ENCODE results near the gene ADGRD2. TPM values are rescaled to one million over a fixed set of nuclear protein-coding genes. Genes with fewer than 3 reads are reported as not detected.

Gene ADGRD2
- polyA plus RNA-seq, 1 donor (not counting 4 experiments of a cell fraction or from before 2014, with no cell fraction given): not detected

DNA sequence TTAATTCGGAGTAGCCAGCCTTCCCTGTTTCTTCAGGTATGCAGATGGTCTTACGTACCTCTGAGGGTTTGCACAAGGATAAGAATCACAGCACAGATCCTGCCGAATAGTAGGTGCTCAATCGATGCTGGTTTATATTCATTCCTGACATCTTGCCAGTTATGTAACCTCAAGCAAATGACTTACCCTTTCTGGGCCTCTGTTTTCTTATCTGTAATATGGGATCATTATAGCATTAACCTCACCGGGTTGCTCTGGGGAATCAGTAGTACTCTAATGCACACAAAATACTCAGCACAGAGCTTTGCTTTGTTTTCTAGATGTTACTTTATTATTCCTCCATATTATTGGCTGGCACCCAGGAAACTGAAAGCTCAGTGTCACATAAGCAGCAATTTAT, 64.6 kb downstream of the ADGRD2 start:
- H4K20me1 ChIP-seq (ENCODE audit: control insufficient read depth, extremely low read depth, insufficient read depth, low read length): no peaks in the 10 kb centered on the region
- no peak overlapping the region for H3K4me3 ChIP-seq (ENCODE audit: control insufficient read depth in 2 of 3, extremely low read depth in 1 of 3, insufficient read depth in 2 of 3, low read depth in 1 of 3, low read length in 3 of 3)
- DNase-seq (ENCODE audit: low read depth, low spot score) (no peak), FAIRE-seq (no peak)
- H3K27ac ChIP-seq (ENCODE audit: control insufficient read depth, insufficient read depth, low read length): no peak overlapping the region
- no peak overlapping the region for H3K4me2 ChIP-seq (ENCODE audit: control insufficient read depth, extremely low read depth, insufficient read depth, low read depth, low read length)
- H3K9me1 ChIP-seq (ENCODE audit: control insufficient read depth, extremely low read depth, insufficient read depth, low read length): no peaks in the 10 kb centered on the region
- dilution Hi-C loops (cut with MboI; ENCODE audit: extremely low pct_ligation_motif_present, low sequenced_read_pairs): no loop called here
- no peaks in the 10 kb centered on the region for H3K4me1 ChIP-seq (ENCODE audit: control insufficient read depth, extremely low read depth, insufficient read depth, low read length)
- H3K27me3 ChIP-seq (ENCODE audit: control insufficient read depth, extremely low read depth, insufficient read depth, low read length): no peaks in the 10 kb centered on the region
- H3K79me2 ChIP-seq (ENCODE audit: control insufficient read depth, insufficient read depth, low read length): no peaks in the 10 kb centered on the region
- no peak overlapping the region for H3K9ac ChIP-seq (ENCODE audit: control insufficient read depth, extremely low read depth, insufficient read depth, low read length)
- TF ChIP-seq EZH2 (IDR thresholded peaks at IDR 0.05; ENCODE audit: low read length): no peak
- TF ChIP-seq, protein P1, sequence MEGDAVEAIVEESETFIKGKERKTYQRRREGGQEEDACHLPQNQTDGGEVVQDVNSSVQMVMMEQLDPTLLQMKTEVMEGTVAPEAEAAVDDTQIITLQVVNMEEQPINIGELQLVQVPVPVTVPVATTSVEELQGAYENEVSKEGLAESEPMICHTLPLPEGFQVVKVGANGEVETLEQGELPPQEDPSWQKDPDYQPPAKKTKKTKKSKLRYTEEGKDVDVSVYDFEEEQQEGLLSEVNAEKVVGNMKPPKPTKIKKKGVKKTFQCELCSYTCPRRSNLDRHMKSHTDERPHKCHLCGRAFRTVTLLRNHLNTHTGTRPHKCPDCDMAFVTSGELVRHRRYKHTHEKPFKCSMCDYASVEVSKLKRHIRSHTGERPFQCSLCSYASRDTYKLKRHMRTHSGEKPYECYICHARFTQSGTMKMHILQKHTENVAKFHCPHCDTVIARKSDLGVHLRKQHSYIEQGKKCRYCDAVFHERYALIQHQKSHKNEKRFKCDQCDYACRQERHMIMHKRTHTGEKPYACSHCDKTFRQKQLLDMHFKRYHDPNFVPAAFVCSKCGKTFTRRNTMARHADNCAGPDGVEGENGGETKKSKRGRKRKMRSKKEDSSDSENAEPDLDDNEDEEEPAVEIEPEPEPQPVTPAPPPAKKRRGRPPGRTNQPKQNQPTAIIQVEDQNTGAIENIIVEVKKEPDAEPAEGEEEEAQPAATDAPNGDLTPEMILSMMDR (optimal IDR thresholded peaks at IDR 0.05 in 1 of 3, IDR thresholded peaks at IDR 0.05 in 1 of 3, conservative IDR thresholded peaks at IDR 0.05 in 1 of 3; ENCODE audit: extremely low read depth in 1 of 3, insufficient read depth in 2 of 3, low read length in 3 of 3): no peak
- H3K9me3 ChIP-seq (ENCODE audit: control insufficient read depth, low read depth, low read length): no peaks in the 10 kb centered on the region
- no peaks in the 10 kb centered on the region for H3K36me3 ChIP-seq (ENCODE audit: control insufficient read depth in 2 of 2, extremely low read depth in 1 of 2, insufficient read depth in 2 of 2, low read length in 2 of 2)
- H2AFZ ChIP-seq (ENCODE audit: control insufficient read depth, low read length): no peak overlapping the region

- Histone ChIP-seq H4K20me1 (ENCODE audit: control insufficient read depth, extremely low read depth, insufficient read depth, low read length) (no peaks in the 10 kb centered on the region), H3K4me2 (ENCODE audit: control insufficient read depth, extremely low read depth, insufficient read depth, low read depth, low read length) (no peak overlapping the region), H3K9ac (ENCODE audit: control insufficient read depth, extremely low read depth, insufficient read depth, low read length) (no peak overlapping the region), H3K4me1 (ENCODE audit: control insufficient read depth, extremely low read depth, insufficient read depth, low read length) (no peaks in the 10 kb centered on the region), H3K9me1 (ENCODE audit: control insufficient read depth, extremely low read depth, insufficient read depth, low read length) (no peaks in the 10 kb centered on the region), H2AFZ (ENCODE audit: control insufficient read depth, low read length) (no peak overlapping the region), H3K36me3 (ENCODE audit: control insufficient read depth in 2 of 2, extremely low read depth in 1 of 2, insufficient read depth in 2 of 2, low read length in 2 of 2) (no peaks in the 10 kb centered on the region), H3K4me3 (ENCODE audit: control insufficient read depth in 2 of 3, extremely low read depth in 1 of 3, insufficient read depth in 2 of 3, low read depth in 1 of 3, low read length in 3 of 3) (no peak overlapping the region), H3K27me3 (ENCODE audit: control insufficient read depth, extremely low read depth, insufficient read depth, low read length) (no peaks in the 10 kb centered on the region), H3K9me3 (ENCODE audit: control insufficient read depth, low read depth, low read length) (no peaks in the 10 kb centered on the region), H3K79me2 (ENCODE audit: control insufficient read depth, insufficient read depth, low read length) (no peaks in the 10 kb centered on the region), H3K27ac (ENCODE audit: control insufficient read depth, insufficient read depth, low read length) (no peak overlapping the region)
- DNase-seq (ENCODE audit: low read depth, low spot score) (no peak), FAIRE-seq (no peak)
- TF ChIP-seq, protein P1 (optimal IDR thresholded peaks at IDR 0.05 in 1 of 3, IDR thresholded peaks at IDR 0.05 in 1 of 3, conservative IDR thresholded peaks at IDR 0.05 in 1 of 3; ENCODE audit: extremely low read depth in 1 of 3, insufficient read depth in 2 of 3, low read length in 3 of 3): no peak
- TF ChIP-seq EZH2 (IDR thresholded peaks at IDR 0.05; ENCODE audit: low read length): no peak
- dilution Hi-C loops (cut with MboI; ENCODE audit: extremely low pct_ligation_motif_present, low sequenced_read_pairs): no loop called here
Observed at GRCh38 chr9:124517600-124517999, 67.3 kb downstream of the ADGRD2 start.

Data from keratinocyte (primary cell).